Stimulated activated CD8-positive, alpha-beta memory T cell treated with anti-CD3 and anti-CD28 coated beads, Interleukin-12 subunit alpha, Interleukin-12 subunit beta, amount 100 ng/mL, for 4 hours (primary cell): ENCODE results near the gene FAM78A.
A peak's percentile ranks its signal among the peaks of the same experiment; 100 is the strongest.

Experiments
- DNase-seq: peaks from one replicate; pipeline ENCODE4 v3.0.0-alpha.2; 2020; ENCODE audit warnings: low read depth

The FAM78A gene

DNA sequence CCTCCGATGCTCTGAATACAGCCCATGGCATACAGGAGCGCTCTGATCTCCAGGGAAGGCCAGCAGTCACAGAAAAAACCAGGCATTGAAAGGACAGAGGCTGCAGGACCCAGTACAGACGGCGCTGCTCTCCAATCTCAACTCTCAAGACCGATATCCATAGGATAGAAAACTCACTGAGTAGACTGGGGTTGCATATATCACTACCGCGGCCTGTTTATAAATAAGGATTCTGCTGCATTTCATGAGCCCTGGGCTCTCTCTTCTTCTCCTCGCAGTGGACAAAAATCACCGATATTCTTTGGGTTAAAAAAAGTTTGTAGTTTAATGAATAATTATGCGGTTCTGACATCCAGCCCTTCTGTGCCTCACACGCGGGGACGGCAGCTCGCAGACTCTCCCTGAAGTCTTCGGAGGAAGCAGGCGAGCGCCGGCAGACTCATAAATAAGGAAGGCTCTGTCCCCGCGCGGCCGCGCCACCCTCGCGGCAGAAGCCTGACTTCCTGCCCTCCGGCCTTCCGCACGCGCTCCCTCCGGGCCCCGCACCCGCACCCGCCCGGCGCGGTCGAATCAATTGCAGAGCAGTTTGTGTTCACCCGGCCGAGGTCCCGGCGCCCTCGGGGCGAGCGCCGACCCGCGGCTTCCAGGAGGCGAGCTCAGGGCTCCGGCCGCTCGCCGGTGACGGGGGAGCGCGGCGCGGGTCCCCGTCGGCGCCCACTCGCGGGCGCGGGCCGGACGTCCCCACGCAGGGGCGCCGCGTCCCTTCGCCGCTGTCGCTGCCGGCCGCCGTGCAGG is at the start of gene FAM78A:
TSS of gene FAM78A (minus strand) at position 417 of the 795 bp plus-strand sequence. CDS start at position 86, 331 bp downstream.
- DNase-seq, result no peak

- no peak for DNase-seq
These were observed 48.7 kb upstream of the FAM78A start for GRCh38 chr9:131324736-131325679.

DNA sequence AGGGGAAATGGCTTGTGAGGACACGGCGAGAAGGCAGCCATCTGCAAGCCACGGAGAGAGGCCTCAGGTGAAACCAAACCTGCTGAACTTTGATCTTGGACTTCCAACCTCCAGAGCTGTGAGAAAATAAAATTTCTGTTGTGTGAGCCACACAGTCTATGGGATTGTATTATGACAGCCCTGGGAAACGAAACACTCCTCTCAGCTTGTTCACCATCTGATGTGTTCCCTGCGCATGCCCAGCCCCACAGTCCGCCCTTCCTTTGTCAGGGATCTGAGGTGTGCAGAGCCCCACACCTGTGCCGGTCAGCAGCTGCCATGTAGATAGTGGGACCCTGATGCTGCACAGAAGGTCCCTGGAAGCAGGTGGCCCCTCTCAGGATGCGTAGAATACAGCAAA is 47.3 kb upstream of the FAM78A start:
- no peak for DNase-seq

GRCh38 chr9:131320031-131320685 is 43.8 kb upstream of the FAM78A start:
- no peak for DNase-seq

GRCh38 chr9:131319486-131319885 is 43.2 kb upstream of the FAM78A start:
- DNase-seq, result no peak

- no peak for DNase-seq
These were observed 42.1 kb upstream of the FAM78A start for GRCh38 chr9:131318231-131319085.

DNA sequence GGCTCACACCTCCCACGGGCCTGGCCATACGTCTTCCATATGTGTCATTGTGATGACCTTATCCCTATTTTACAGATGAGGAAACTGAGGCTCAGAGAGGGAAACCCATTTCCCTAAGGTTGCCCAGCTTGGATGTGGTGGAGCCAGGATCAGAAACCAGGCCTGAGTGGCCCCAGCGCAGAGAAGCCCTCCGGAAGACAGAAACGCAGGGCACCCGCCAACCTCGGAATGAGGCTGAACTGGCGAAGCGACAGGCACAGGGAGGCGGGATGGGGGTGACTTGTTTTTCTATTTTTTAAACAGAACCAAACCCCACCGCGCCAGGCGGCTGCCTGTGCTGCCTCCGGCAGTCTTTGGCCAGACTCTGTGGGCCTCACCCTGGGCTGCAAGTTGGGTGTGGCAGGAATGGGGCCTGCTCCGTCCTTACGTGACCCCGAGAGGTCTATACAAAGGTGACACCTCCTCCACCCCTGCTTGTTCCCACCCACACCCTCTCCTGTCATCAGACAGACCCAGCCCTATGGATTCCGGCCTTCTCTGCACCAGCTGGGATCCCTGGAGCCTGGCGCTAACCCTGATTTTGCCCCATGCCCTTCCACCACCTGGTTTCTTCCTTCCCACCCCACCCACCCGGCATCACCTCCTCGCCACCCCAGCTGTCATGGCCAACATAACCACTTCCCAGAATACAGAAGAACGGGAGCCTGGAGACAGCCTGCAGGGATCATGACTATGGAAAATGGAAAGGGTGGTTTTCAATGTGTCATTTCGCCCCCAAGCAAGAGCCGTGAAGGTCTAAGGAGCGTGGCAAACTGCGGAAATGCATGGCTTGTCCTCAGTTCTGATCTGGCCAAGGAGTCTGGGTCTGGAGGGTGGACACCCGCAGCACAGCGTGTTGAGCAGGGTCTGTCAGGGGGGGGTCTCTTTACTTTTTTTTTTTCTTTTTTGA is 36.8 kb upstream of the FAM78A start:
- DNase-seq, result no peak

DNA sequence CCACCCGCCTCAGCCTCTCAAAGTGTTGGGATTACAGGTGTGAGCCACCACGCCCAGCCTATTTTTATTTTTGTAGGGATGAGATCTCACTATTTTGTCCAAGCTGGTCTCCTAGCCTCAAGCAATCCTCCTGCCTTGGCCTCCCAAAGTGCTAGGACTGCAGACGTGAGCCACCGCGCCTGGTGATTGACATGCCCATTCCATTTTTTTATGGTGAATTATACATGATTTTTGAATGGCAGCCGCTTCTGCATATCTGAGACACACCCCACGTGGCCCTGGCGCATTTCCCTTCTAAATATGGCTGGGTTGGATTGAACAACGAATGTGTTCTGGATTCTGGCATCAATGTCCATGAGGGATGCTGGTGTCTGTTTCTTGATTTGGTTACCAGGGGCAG is 35.9 kb upstream of the FAM78A start:
- DNase-seq, result no peak

- peak; percentile 23 for DNase-seq
These were observed 34.7 kb upstream of the FAM78A start for GRCh38 chr9:131310833-131311554.

GRCh38 chr9:131309530-131310276 is 33.4 kb upstream of the FAM78A start:
- DNase-seq, result no peak

DNA sequence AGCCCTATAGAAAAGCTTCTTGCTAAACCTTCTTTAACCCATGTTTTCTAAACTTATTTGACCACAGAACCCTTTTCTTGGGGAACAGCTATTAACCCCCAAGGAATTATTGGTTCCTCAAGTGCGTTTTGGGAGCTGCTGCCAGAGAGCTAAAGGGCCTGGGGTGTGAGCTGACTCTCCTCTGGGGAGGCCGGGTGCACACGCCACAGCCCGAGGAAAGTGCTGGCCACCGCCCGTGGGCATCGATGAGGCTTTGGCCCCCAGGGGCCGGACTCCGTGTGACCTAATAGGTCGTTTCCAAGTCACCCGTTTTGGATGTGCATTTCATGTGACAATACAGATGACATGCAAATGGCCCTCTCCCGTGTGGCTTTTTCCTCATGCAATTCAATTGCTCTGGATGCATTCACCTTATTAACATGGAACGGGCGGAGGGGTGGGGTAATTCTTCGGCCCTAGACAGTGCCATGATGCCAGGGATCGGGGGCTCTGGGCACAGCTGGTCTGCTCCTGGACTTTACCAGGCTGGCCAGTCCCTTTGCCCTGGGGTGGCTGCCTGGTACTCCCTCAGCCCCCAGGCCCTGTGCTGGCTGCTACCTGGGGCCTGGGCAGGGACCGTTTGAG is 32.7 kb upstream of the FAM78A start:
- DNase-seq, result no peak

DNA sequence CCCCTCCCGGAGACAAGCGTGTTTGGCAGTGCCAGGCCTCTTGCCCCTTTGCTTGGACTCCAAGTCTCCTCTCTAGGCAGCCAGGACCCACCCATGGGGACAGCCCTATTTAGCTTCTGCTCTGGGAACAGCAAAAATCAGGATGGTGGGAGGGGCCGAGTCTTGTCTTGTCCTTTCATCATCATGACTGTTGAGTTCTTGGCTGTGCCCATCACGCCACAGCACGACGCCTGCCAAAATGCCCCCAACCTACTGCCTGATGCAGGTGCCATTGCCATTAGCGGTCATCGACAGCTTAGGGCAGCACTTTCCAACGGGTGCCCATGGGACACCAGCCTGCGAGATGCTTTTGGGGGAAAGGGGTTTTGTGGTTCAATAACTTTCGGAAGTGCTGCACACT is 32.1 kb upstream of the FAM78A start:
- no peak for DNase-seq

DNA sequence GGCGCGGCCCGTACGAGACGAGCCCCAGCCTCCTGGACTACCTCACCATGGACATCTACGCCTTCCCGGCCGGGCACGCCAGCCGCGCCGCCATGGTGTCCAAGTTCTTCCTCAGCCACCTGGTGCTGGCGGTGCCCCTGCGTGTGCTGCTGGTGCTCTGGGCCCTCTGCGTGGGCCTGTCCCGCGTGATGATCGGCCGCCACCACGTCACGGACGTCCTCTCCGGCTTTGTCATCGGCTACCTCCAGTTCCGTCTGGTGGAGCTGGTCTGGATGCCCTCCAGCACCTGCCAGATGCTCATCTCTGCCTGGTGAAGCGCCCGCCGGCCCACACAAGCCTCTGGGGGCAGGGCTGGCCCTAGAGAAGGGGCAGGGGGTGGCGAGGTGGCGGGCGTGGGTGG is 31.7 kb upstream of the FAM78A start:
- no peak for DNase-seq

GRCh38 chr9:131306397-131307004 is 30.2 kb upstream of the FAM78A start:
- DNase-seq, result no peak

DNA sequence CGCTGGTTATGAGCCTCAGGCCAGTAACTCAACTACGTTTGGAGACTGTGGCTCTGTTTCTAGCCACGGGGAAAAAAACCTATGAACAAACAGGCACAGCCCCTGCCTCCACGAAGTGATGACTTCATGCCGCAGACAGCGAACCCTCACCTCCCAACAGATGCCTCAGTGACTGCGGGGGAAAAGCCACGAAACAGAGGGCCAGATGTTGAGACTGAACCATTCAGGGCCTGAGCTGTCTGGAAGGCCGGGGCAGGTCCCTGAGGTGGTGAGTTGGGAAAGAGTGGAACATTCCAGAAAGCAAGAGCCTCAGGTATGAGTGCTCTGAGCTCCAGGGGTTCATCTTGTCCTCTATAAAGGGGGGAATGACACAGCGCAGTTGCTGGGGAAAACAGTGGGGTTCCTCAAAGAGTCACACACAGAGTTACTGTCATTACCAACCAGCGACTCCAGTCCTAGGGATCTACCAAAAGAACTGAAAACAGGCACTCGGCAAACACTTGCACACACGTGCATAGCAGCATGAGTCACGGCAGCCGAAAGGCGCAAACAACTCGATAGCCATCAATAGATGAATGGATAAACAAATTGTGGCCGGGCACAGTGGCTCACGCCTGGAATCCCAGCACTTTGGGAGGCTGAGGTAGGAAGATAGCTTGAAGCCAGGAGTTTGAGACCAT is 28.5 kb upstream of the FAM78A start:
- no peak for DNase-seq

DNA sequence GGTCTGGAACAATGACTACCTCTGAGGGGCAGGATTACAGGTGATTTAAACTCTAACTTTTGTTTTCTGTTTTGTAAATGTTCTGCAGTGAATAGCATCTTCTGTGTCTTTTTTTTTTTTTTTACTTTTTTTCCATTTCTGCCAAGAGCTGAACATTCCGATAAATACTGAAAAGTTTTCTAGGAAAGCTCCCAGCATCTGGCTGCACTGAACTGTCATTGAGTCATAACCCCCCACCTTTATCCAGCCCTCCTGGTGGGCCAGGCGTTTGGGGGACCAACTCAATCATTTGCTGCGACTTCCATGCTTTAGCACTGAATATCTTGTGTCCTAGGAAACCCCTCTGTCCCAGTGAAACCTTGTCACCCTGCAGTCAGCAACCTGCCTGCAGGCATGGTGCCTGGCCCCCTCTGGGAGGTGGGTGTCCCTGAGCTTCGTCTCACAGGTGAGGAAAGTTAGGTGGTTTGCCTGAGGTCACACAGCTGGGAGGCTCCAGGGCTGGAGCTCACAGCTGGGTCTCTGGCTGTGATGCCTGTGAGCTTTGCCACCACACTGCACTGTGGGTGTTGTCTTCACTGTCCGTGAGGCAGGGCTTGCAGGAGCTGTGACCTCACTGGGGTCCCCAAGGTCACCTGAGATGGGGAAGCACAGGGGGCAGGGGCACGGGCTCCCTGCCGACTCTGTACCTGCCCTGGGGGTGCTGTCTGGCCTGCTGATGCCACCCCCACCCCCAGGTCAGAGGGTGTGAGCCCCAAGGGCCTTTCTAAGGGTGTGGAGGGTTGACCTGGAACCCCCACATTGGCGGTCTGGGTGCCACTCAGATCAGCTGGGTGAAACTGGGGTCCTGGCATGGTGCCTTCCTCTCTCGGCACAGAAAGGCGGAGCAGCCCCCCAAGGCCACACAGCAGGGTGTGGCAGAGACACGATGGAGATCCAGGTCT is 27.3 kb upstream of the FAM78A start:
- no peak for DNase-seq
